Neural progenitor cell (in vitro differentiated cells): ENCODE results near the gene PRDM16. TPM values are rescaled to one million over a fixed set of nuclear protein-coding genes. Genes with fewer than 3 reads are reported as not detected.

Experiments
- DNase-seq: peaks from one replicate; pipeline ENCODE4 v3.0.0-alpha.2; 2016; ENCODE audit warnings: low spot score
- H2AFZ ChIP-seq: fragments of 200-600 bp; sonication (generic); replicated peaks from 2 replicates; pipeline ENCODE4 v1.6.1; 2016; ENCODE audit warnings: antibody characterized with exemption
- H3F3A ChIP-seq: fragments of 200-600 bp; sonication (generic); 2 replicates; pipeline ENCODE4 v1.6.1; 2016; ENCODE audit warnings: antibody characterized with exemption, low read depth
- H3K27ac ChIP-seq: fragments of 200-600 bp; sonication (generic); 2 replicates; pipeline ENCODE4 v1.5.1; 2016; ENCODE audit warnings: mild to moderate bottlenecking
- H3K27me3 ChIP-seq: fragments of 200-600 bp; sonication (generic); 2 replicates; pipeline ENCODE4 v1.6.1; 2016; ENCODE audit warnings: mild to moderate bottlenecking, moderate library complexity
- H3K36me3 ChIP-seq: fragments of 200-600 bp; sonication (generic); 2 replicates; pipeline ENCODE4 v1.5.1; 2016
- H3K4me1 ChIP-seq: fragments of 200-600 bp; sonication (generic); 2 replicates; pipeline ENCODE4 v1.6.1; 2016; ENCODE audit warnings: mixed run types
- H3K4me2 ChIP-seq: fragments of 200-600 bp; sonication (generic); 2 replicates; pipeline ENCODE4 v1.6.1; 2016
- H3K4me3 ChIP-seq: fragments of 200-600 bp; sonication (generic); 2 replicates; pipeline ENCODE4 v1.5.1; 2016
- H3K79me2 ChIP-seq: fragments of 200-600 bp; sonication (generic); 2 replicates; pipeline ENCODE4 v1.6.1; 2016; ENCODE audit warnings: low read depth
- H3K9ac ChIP-seq: fragments of 200-600 bp; sonication (generic); 2 replicates; pipeline ENCODE4 v1.6.1; 2016
- H3K9me3 ChIP-seq: fragments of 200-600 bp; sonication (generic); 2 replicates; pipeline ENCODE4 v1.5.1; 2016; ENCODE audit warnings: low read depth
- H4K20me1 ChIP-seq: fragments of 200-600 bp; sonication (generic); 2 replicates; pipeline ENCODE4 v1.6.1; 2016; ENCODE audit warnings: low read depth
- H3K27ac Mint-ChIP-seq: 3 replicates; pipeline ENCODE4 v1.8.0; 2021; ENCODE audit warnings: mixed read lengths
- H3K27me3 Mint-ChIP-seq: 2 replicates; pipeline ENCODE4 v1.8.0; 2022; ENCODE audit warnings: low read depth, mild to moderate bottlenecking, inconsistent platforms, moderate library complexity, mixed read lengths; ENCODE audit not compliant: insufficient read depth
- H3K36me3 Mint-ChIP-seq: 3 replicates; pipeline ENCODE4 v1.8.0; 2021; ENCODE audit warnings: mixed read lengths
- H3K4me1 Mint-ChIP-seq: 3 replicates; pipeline ENCODE4 v1.8.0; 2021; ENCODE audit warnings: mixed read lengths
- H3K4me3 Mint-ChIP-seq: 3 replicates; pipeline ENCODE4 v1.8.0; 2021; ENCODE audit warnings: mild to moderate bottlenecking, moderate library complexity, mixed read lengths
- H3K9me3 Mint-ChIP-seq: 3 replicates; pipeline ENCODE4 v1.8.0; 2020; ENCODE audit warnings: mixed read lengths
- CTCF ChIP-seq: fragments of 200-600 bp; sonication (generic); IDR thresholded peaks from 2 replicates; pipeline ENCODE4 v1.5.1; 2017; ENCODE audit warnings: antibody characterized with exemption, mild to moderate bottlenecking
- EZH2 ChIP-seq: fragments of 200-600 bp; sonication (generic); IDR thresholded peaks from 2 replicates; pipeline ENCODE4 v1.6.1; 2017; ENCODE audit warnings: antibody characterized with exemption, mild to moderate bottlenecking, moderate library complexity
- EZH2phosphoT487 ChIP-seq: fragments of 200-600 bp; sonication (generic); IDR thresholded peaks from 2 replicates; pipeline ENCODE4 v1.6.1; 2017; ENCODE audit warnings: antibody characterized with exemption
- total RNA-seq: library from RNA; depleted of rRNA; stranded (reverse); fragments of >200 nt; gene quantifications from 2 replicates; pipeline ENCODE4 v1.2.3, GENCODE V29; 2015; ENCODE audit warnings: low replicate concordance

Gene PRDM16
- total RNA-seq, 1 donor from 2014 or later = 1.9 TPM

GRCh38 chr1:3373700-3374405 lies 304.9 kb downstream of the PRDM16 start:
- Mint-ChIP-seq H3K36me3 (no peaks in the 10 kb centered on the region), H3K4me1 (peaks cover 11% of the 10 kb centered on the region), H3K9me3 (peaks cover 5% of the 10 kb centered on the region), H3K4me3 (peak overlapping the region; percentile 33), H3K27ac (no peak overlapping the region), H3K27me3 (peaks cover 19% of the 10 kb centered on the region)
- Histone ChIP-seq H3K4me3 (no peak overlapping the region), H3K4me1 (no peaks in the 10 kb centered on the region), H3F3A (no peaks in the 10 kb centered on the region), H2AFZ (no peak overlapping the region), H4K20me1 (no peaks in the 10 kb centered on the region), H3K27ac (no peak overlapping the region), H3K4me2 (no peak overlapping the region), H3K79me2 (no peaks in the 10 kb centered on the region), H3K9ac (no peak overlapping the region), H3K27me3 (no peaks in the 10 kb centered on the region), H3K36me3 (no peaks in the 10 kb centered on the region), H3K9me3 (no peaks in the 10 kb centered on the region)
- no peak for TF ChIP-seq EZH2
- no peak for TF ChIP-seq EZH2phosphoT487
- TF ChIP-seq CTCF = no peak
- DNase-seq = no peak

GRCh38 chr1:3375245-3375644 lies 306.2 kb downstream of the PRDM16 start:
- no peaks in the 10 kb centered on the region for H3K79me2 ChIP-seq
- TF ChIP-seq CTCF (no peak), EZH2 (no peak), EZH2phosphoT487 (no peak)
- no peak overlapping the region for H3K4me3 ChIP-seq
- H3K27ac Mint-ChIP-seq = peak overlapping the region; percentile 68
- H3K4me3 Mint-ChIP-seq = no peak overlapping the region
- no peak overlapping the region for H3K27ac ChIP-seq
- H3K9me3 Mint-ChIP-seq = peaks cover 5% of the 10 kb centered on the region
- no peaks in the 10 kb centered on the region for H3K4me1 ChIP-seq
- no peak overlapping the region for H2AFZ ChIP-seq
- H3K27me3 ChIP-seq = no peaks in the 10 kb centered on the region
- no peaks in the 10 kb centered on the region for H4K20me1 ChIP-seq
- H3K4me2 ChIP-seq = no peak overlapping the region
- no peaks in the 10 kb centered on the region for H3F3A ChIP-seq
- H3K27me3 Mint-ChIP-seq = peaks cover 13% of the 10 kb centered on the region
- H3K36me3 ChIP-seq = no peaks in the 10 kb centered on the region
- no peaks in the 10 kb centered on the region for H3K36me3 Mint-ChIP-seq
- H3K9me3 ChIP-seq = no peaks in the 10 kb centered on the region
- H3K4me1 Mint-ChIP-seq = peaks cover 5% of the 10 kb centered on the region
- H3K9ac ChIP-seq = no peak overlapping the region
- no peak for DNase-seq

GRCh38 chr1:3377166-3377565 lies 308.2 kb downstream of the PRDM16 start:
- H3K36me3 Mint-ChIP-seq = no peaks in the 10 kb centered on the region
- no peak overlapping the region for H3K4me3 ChIP-seq
- H3K9me3 Mint-ChIP-seq = peaks cover 2% of the 10 kb centered on the region
- TF ChIP-seq CTCF (no peak), EZH2phosphoT487 (no peak), EZH2 (no peak)
- no peak overlapping the region for H3K4me2 ChIP-seq
- no peaks in the 10 kb centered on the region for H3K9me3 ChIP-seq
- no peaks in the 10 kb centered on the region for H3K36me3 ChIP-seq
- peaks cover 3% of the 10 kb centered on the region for H3K27me3 Mint-ChIP-seq
- no peak overlapping the region for H3K27ac Mint-ChIP-seq
- DNase-seq = no peak
- peaks cover 9% of the 10 kb centered on the region for H3K4me1 Mint-ChIP-seq
- no peaks in the 10 kb centered on the region for H4K20me1 ChIP-seq
- H3K9ac ChIP-seq = no peak overlapping the region
- no peaks in the 10 kb centered on the region for H3F3A ChIP-seq
- no peak overlapping the region for H3K27ac ChIP-seq
- no peak overlapping the region for H2AFZ ChIP-seq
- no peak overlapping the region for H3K4me3 Mint-ChIP-seq
- H3K79me2 ChIP-seq = no peaks in the 10 kb centered on the region
- no peaks in the 10 kb centered on the region for H3K27me3 ChIP-seq
- H3K4me1 ChIP-seq = no peaks in the 10 kb centered on the region
